Mesothelial cell of epicardium (in vitro differentiated cells): Measurements from ENCODE around the gene PSMD13. TPM values are rescaled to one million over a fixed set of nuclear protein-coding genes. Genes with fewer than 3 reads are reported as not detected.
"Not testable (repeated sequence)": the region's sequence is repeated elsewhere in the genome, so short reads cannot be mapped to it uniquely, and the experiment has no call there.

Source experiments
- DNase-seq, 2 experiments: peaks; one replicate each; pipeline ENCODE4 v3.0.0; 2021; ENCODE audit warnings: low spot score in 2 of 2; ENCODE audit not compliant: unreplicated experiment in 2 of 2
- H3K27ac Mint-ChIP-seq: 2 replicates; pipeline ENCODE4 v1.8.0; 2021; ENCODE audit warnings: mixed read lengths
- H3K27me3 Mint-ChIP-seq: 2 replicates; pipeline ENCODE4 v1.8.0; 2021; ENCODE audit warnings: low read depth, mixed read lengths
- H3K36me3 Mint-ChIP-seq: 2 replicates; pipeline ENCODE4 v1.8.0; 2021; ENCODE audit warnings: mixed read lengths
- H3K4me1 Mint-ChIP-seq: 2 replicates; pipeline ENCODE4 v1.8.0; 2021; ENCODE audit warnings: mixed read lengths
- H3K4me3 Mint-ChIP-seq: 2 replicates; pipeline ENCODE4 v1.8.0; 2021; ENCODE audit warnings: mild to moderate bottlenecking, moderate library complexity, mixed read lengths
- H3K9me3 Mint-ChIP-seq: 2 replicates; pipeline ENCODE4 v1.8.0; 2021; ENCODE audit warnings: mixed read lengths
- total RNA-seq: library from RNA; stranded (reverse); gene quantifications from 3 replicates; pipeline ENCODE4 v1.2.1, GENCODE V29; 2021
- TF ChIP-seq, protein P1 (sequence below): fragments of 200-600 bp; sonication (generic); IDR thresholded peaks from one replicate; pipeline ENCODE4 v1.5.0; 2021; ENCODE audit warnings: antibody characterized with exemption; ENCODE audit not compliant: unreplicated experiment

Gene PSMD13
- total RNA-seq, 1 donor from 2014 or later = 96.2 TPM

- Mint-ChIP-seq H3K27me3 (peaks cover 1% of the 10 kb centered on the region), H3K4me1 (no peaks in the 10 kb centered on the region), H3K9me3 (peaks cover 8% of the 10 kb centered on the region), H3K27ac (no peak overlapping the region), H3K4me3 (no peak overlapping the region), H3K36me3 (peaks cover 4% of the 10 kb centered on the region)
- TF ChIP-seq, protein P1, sequence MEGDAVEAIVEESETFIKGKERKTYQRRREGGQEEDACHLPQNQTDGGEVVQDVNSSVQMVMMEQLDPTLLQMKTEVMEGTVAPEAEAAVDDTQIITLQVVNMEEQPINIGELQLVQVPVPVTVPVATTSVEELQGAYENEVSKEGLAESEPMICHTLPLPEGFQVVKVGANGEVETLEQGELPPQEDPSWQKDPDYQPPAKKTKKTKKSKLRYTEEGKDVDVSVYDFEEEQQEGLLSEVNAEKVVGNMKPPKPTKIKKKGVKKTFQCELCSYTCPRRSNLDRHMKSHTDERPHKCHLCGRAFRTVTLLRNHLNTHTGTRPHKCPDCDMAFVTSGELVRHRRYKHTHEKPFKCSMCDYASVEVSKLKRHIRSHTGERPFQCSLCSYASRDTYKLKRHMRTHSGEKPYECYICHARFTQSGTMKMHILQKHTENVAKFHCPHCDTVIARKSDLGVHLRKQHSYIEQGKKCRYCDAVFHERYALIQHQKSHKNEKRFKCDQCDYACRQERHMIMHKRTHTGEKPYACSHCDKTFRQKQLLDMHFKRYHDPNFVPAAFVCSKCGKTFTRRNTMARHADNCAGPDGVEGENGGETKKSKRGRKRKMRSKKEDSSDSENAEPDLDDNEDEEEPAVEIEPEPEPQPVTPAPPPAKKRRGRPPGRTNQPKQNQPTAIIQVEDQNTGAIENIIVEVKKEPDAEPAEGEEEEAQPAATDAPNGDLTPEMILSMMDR = no peak
- no peak for DNase-seq
Observed at GRCh38 chr11:257766-258493, 21.2 kb downstream of the PSMD13 start.

DNA sequence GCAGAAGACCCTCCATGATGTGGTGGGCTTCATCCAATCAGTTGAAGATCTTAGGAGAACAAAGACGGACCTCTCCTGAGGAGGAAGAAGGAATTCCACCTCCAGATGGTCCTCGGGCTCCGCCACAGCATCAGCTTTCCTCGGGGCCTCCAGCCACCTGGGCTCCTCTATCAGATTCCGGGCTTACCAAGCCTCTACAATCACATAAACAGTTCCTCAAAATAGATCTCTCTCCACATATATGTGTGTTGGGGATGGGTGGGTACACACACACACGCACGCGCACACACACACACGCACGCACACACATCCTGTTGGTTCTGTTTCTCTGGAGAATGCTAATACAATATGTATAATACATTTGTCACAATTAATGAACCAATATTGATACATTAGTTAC, 22.6 kb downstream of the PSMD13 start:
- Mint-ChIP-seq H3K27ac (no peak overlapping the region), H3K9me3 (peaks cover 8% of the 10 kb centered on the region), H3K27me3 (peaks cover 1% of the 10 kb centered on the region), H3K36me3 (no peaks in the 10 kb centered on the region), H3K4me1 (no peaks in the 10 kb centered on the region), H3K4me3 (no peak overlapping the region)
- TF ChIP-seq, protein P1 = no peak
- no peak for DNase-seq

- Mint-ChIP-seq H3K4me1 (no peaks in the 10 kb centered on the region), H3K9me3 (peaks cover 9% of the 10 kb centered on the region), H3K27me3 (peaks cover 1% of the 10 kb centered on the region), H3K4me3 (no peak overlapping the region), H3K27ac (no peak overlapping the region), H3K36me3 (no peaks in the 10 kb centered on the region)
- TF ChIP-seq, protein P1 = no peak
- no peak for DNase-seq
Observed at GRCh38 chr11:261624-262023, 24.8 kb downstream of the PSMD13 start.

DNA sequence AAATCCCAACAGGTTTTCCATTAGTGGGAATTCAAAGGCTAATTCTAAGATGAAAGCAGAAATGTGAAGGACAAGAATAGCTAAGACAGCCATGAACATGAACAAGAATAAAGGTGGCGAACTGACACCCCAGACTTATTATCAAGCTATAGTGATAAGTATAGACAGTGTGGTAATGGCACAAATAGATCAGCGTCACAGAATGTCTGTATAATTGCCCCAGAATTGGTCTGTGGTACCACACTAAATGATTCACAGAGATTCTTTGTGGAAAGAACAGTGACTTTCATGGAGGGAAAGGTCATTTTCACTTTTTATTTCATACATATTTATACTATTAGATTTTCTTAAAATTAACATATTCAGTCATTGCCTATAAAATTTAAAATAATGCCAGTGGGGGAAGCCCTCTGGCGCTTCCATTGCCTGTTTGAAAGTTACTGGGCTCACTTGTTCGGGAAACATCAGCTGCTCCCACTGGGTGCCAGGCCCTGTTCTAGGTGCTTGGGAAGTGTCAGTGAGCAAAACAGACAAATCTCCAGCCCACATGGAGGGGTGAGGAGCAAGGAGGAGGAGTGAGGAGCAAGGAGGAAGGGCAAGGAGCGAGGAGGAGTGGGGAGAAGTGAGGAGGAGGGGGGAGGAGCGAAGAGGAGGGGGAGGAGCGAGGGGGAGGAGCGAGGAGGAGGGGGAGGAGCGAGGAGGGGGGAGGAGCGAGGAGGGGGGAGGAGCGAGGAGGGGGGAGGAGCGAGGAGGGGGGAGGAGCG, 30.1 kb downstream of the PSMD13 start:
- peak overlapping the region; percentile 31 for H3K4me3 Mint-ChIP-seq
- TF ChIP-seq, protein P1 = no peak
- H3K9me3 Mint-ChIP-seq = peaks cover 3% of the 10 kb centered on the region
- no peaks in the 10 kb centered on the region for H3K36me3 Mint-ChIP-seq
- H3K27me3 Mint-ChIP-seq = peaks cover 11% of the 10 kb centered on the region
- H3K27ac Mint-ChIP-seq = no peak overlapping the region
- H3K4me1 Mint-ChIP-seq = peaks cover 4% of the 10 kb centered on the region
- no peak for DNase-seq

DNA sequence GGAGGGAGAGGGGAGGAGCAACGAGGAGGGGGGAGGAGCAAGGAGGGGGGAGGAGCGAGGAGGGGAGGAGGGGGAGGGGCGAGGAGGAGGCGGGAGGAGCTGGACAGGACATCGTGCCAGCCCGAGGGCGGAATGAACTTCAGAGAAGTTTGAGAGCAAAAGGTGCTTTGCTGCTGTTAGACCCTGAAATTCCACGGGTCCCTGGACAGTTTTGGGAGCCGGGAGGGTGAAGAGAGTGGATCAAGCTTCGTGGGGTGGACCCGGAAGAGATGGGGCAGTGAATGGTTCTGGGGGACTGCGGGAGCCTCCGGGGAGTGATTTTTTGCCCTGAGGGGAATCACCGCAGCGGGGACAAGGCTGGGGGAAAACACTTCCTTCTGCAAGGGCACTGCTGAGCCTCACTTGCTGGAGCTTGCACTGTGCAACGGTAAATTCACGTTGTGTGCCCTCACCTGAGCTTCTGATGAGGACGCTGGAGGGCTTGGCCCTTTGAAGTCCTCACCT, 30.8 kb downstream of the PSMD13 start:
- H3K4me1 Mint-ChIP-seq = peaks cover 4% of the 10 kb centered on the region
- no peak overlapping the region for H3K4me3 Mint-ChIP-seq
- H3K27ac Mint-ChIP-seq = no peak overlapping the region
- TF ChIP-seq, protein P1 = no peak
- H3K27me3 Mint-ChIP-seq = peaks cover 12% of the 10 kb centered on the region
- no peaks in the 10 kb centered on the region for H3K36me3 Mint-ChIP-seq
- peaks cover 3% of the 10 kb centered on the region for H3K9me3 Mint-ChIP-seq
- no peak for DNase-seq

GRCh38 chr11:268716-269145, 32.0 kb downstream of the PSMD13 start:
- not testable (repeated sequence) for H3K4me1 Mint-ChIP-seq, DNase-seq, H3K36me3 Mint-ChIP-seq, H3K27ac Mint-ChIP-seq, H3K9me3 Mint-ChIP-seq
- H3K4me3 Mint-ChIP-seq = peak overlapping the region; percentile 41
- peaks cover 17% of the 10 kb centered on the region for H3K27me3 Mint-ChIP-seq
